ENCODE measurements around the gene WHAMM.

The WHAMM gene

GRCh38 chr15:82835391-82835917 is 26.0 kb downstream of the WHAMM start:
- peaks cover 65% of the 10 kb centered on the region for H3K36me3 ChIP-seq

GRCh38 chr15:82838096-82838735 is 28.8 kb downstream of the WHAMM start:
- H3K9me3 ChIP-seq (ENCODE audit: severe bottlenecking), result peaks cover 3% of the 10 kb centered on the region
- no peak overlapping the region for H3K27ac ChIP-seq
- H3K27me3 ChIP-seq (ENCODE audit: insufficient read depth, low read depth, severe bottlenecking), result no peaks in the 10 kb centered on the region
- no peak for TF ChIP-seq CTCF (IDR thresholded peaks at IDR 0.05; ENCODE audit: low read depth, low read length)
- DNase-seq, result no peak
- peaks cover 41% of the 10 kb centered on the region for H3K36me3 ChIP-seq
- H3K4me3 ChIP-seq (ENCODE audit: low read depth, low read length), result no peak overlapping the region

More at GRCh38 chr15:82835391-82835917, 26.0 kb downstream of the WHAMM start:
- TF ChIP-seq CTCF (IDR thresholded peaks at IDR 0.05; ENCODE audit: low read depth, low read length), result no peak
- H3K27ac ChIP-seq, result no peak overlapping the region
- no peaks in the 10 kb centered on the region for H3K27me3 ChIP-seq (ENCODE audit: insufficient read depth, low read depth, severe bottlenecking)
- H3K4me3 ChIP-seq (ENCODE audit: low read depth, low read length), result no peak overlapping the region
- no peak for DNase-seq
- peaks cover 3% of the 10 kb centered on the region for H3K9me3 ChIP-seq (ENCODE audit: severe bottlenecking)

- Histone ChIP-seq H3K36me3 (peaks cover 31% of the 10 kb centered on the region), H3K9me3 (ENCODE audit: severe bottlenecking) (peaks cover 3% of the 10 kb centered on the region), H3K27me3 (ENCODE audit: insufficient read depth, low read depth, severe bottlenecking) (no peaks in the 10 kb centered on the region), H3K4me3 (ENCODE audit: low read depth, low read length) (no peak overlapping the region), H3K27ac (no peak overlapping the region)
- TF ChIP-seq CTCF (IDR thresholded peaks at IDR 0.05; ENCODE audit: low read depth, low read length), result no peak
- DNase-seq, result no peak
These were observed 29.7 kb downstream of the WHAMM start for GRCh38 chr15:82839136-82839535.

GRCh38 chr15:82840166-82840565 is 30.7 kb downstream of the WHAMM start:
- DNase-seq, result no peak
- Histone ChIP-seq H3K9me3 (ENCODE audit: severe bottlenecking) (peaks cover 3% of the 10 kb centered on the region), H3K4me3 (ENCODE audit: low read depth, low read length) (no peak overlapping the region), H3K36me3 (peaks cover 21% of the 10 kb centered on the region), H3K27me3 (ENCODE audit: insufficient read depth, low read depth, severe bottlenecking) (no peaks in the 10 kb centered on the region), H3K27ac (no peak overlapping the region)
- no peak for TF ChIP-seq CTCF (IDR thresholded peaks at IDR 0.05; ENCODE audit: low read depth, low read length)

- H3K27ac ChIP-seq, result no peak overlapping the region
- DNase-seq, result no peak
- TF ChIP-seq CTCF (IDR thresholded peaks at IDR 0.05; ENCODE audit: low read depth, low read length), result no peak
- H3K27me3 ChIP-seq (ENCODE audit: insufficient read depth, low read depth, severe bottlenecking), result no peaks in the 10 kb centered on the region
- H3K9me3 ChIP-seq (ENCODE audit: severe bottlenecking), result no peaks in the 10 kb centered on the region
- no peaks in the 10 kb centered on the region; the same call in 1 of the 2 replicates for H3K36me3 ChIP-seq
- H3K4me3 ChIP-seq (ENCODE audit: low read depth, low read length), result no peak overlapping the region
These were observed 34.1 kb downstream of the WHAMM start for GRCh38 chr15:82843566-82843965.

GRCh38 chr15:82845686-82846085 is 36.3 kb downstream of the WHAMM start:
- H3K36me3 ChIP-seq, result peaks cover 6% of the 10 kb centered on the region
- H3K27me3 ChIP-seq (ENCODE audit: insufficient read depth, low read depth, severe bottlenecking), result no peaks in the 10 kb centered on the region
- no peak overlapping the region for H3K4me3 ChIP-seq (ENCODE audit: low read depth, low read length)
- no peaks in the 10 kb centered on the region for H3K9me3 ChIP-seq (ENCODE audit: severe bottlenecking)
- TF ChIP-seq CTCF (IDR thresholded peaks at IDR 0.05; ENCODE audit: low read depth, low read length), result no peak
- no peak overlapping the region for H3K27ac ChIP-seq
- no peak for DNase-seq
